RPMI8226 (cell line): ENCODE results near the gene PDZD2.

Source experiments
- DNase-seq: peaks from one replicate; pipeline ENCODE4 v3.0.0-alpha.2; 2015

The PDZD2 gene

DNA sequence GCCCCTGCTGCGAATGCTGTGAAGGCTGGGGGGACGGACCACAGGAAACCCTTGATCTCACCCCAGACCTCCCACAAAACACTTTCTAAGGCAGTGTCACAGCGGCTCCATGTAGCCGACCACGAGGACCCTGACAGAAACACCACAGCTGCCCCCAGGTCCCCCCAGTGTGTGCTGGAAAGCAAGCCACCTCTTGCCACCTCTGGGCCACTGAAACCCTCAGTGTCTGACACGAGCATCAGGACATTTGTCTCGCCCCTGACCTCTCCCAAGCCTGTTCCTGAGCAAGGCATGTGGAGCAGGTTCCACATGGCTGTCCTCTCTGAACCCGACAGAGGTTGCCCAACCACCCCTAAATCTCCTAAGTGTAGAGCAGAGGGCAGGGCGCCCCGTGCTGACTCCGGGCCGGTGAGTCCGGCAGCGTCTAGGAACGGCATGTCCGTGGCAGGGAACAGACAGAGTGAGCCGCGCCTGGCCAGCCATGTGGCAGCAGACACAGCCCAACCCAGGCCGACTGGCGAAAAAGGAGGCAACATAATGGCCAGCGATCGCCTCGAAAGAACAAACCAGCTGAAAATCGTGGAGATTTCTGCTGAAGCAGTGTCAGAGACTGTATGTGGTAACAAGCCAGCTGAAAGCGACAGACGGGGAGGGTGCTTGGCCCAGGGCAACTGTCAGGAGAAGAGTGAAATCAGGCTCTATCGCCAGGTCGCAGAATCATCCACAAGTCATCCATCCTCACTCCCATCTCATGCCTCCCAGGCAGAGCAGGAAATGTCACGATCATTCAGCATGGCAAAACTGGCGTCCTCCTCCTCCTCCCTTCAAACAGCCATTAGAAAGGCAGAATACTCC, 450.4 kb downstream of the PDZD2 start:
- no peak for DNase-seq

- no peak for DNase-seq
Observed at GRCh38 chr5:32090026-32090754, 451.3 kb downstream of the PDZD2 start.

GRCh38 chr5:32090755-32091128, 451.8 kb downstream of the PDZD2 start:
- DNase-seq, result no peak

- peak; percentile 65 for DNase-seq
Observed at GRCh38 chr5:32092938-32093812, 454.2 kb downstream of the PDZD2 start.

DNA sequence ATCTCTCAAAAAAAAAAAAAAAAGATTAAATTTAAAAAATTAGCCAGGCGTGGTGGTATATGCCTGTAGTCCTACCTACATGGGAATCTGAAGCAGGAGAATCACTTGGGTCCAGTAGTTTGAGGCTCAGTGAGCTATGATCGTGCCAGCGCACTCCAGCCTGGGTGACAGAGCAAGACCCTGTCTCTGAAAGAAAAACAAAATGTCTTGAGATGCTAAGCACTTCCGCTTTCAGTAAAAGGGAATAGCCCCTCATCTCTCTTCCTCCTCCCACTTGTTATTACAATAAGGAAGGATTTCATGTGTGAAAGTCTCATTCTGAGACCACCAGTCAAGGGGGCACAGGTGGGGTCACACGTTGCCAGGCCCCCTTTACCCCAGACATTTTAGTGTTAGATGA, 455.8 kb downstream of the PDZD2 start:
- DNase-seq, result no peak

GRCh38 chr5:32095261-32095671, 456.3 kb downstream of the PDZD2 start:
- DNase-seq, result no peak

DNA sequence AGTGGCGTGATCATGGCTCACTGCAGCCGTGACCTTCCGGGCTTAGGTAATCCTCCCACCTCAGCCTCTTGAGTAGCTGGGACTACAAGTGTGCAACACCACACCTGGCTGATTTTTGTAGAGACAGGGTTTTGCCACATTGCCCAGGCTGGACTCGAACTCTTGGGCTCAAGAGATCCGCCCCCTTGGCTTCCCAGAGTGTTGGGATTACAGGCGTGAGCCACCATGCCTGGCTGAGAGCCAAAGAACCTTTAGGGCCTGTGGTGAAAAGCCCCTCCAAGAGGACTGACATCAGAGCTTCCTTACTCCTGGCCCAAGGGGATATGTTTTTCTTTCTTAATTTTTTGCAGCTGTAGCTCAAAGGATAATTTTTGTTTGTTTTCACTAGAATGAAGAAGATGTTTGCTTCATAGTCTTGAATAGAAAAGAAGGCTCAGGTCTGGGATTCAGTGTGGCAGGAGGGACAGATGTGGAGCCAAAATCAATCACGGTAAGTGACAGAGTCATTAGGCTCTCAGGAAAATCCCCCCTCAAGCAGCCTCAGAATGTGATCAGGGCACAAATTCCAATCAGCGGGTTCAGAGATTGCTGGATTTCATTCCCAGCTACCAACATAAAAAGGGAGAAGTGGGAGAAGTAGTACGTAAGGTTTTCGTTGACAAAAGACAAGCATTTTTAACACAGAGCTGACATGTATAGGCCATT, 458.1 kb downstream of the PDZD2 start:
- DNase-seq, result no peak

DNA sequence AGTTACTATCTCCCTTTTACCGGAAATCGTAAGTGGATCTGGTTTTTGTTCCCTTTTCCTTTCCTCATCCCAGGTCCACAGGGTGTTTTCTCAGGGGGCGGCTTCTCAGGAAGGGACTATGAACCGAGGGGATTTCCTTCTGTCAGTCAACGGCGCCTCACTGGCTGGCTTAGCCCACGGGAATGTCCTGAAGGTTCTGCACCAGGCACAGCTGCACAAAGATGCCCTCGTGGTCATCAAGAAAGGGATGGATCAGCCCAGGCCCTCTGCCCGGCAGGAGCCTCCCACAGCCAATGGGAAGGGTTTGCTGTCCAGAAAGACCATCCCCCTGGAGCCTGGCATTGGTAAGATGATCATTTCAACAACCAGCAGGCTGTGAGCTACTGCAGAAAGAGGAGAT, 459.4 kb downstream of the PDZD2 start:
- no peak for DNase-seq

GRCh38 chr5:32098890-32099310, 460.0 kb downstream of the PDZD2 start:
- DNase-seq, result no peak

GRCh38 chr5:32099486-32100035, 460.6 kb downstream of the PDZD2 start:
- DNase-seq, result no peak

DNA sequence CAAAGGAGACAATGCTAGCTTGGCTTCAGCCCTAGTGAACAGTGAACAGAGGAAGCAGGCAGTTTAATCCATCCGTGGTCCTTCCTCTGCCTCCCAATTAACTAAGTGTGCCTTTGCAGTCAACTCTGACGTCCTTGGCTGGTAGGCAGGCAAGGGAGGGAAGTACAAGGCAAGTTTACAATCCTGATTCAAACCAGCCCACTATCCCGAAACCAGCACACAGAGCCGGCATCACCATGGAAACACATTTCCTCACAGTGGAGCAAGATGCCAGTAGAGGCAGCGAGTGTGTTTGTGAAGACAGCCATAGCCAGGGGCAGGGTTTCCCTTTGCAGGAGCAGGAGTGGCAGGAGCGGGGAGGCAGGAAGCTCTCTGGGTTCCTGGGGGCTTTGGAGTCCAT, 461.3 kb downstream of the PDZD2 start:
- DNase-seq, result no peak

- DNase-seq, result no peak
Observed at GRCh38 chr5:32100691-32101302, 461.9 kb downstream of the PDZD2 start.

GRCh38 chr5:32102254-32102986, 463.5 kb downstream of the PDZD2 start:
- DNase-seq, result no peak

- DNase-seq, result no peak
Observed at GRCh38 chr5:32103521-32103920, 464.6 kb downstream of the PDZD2 start.

DNA sequence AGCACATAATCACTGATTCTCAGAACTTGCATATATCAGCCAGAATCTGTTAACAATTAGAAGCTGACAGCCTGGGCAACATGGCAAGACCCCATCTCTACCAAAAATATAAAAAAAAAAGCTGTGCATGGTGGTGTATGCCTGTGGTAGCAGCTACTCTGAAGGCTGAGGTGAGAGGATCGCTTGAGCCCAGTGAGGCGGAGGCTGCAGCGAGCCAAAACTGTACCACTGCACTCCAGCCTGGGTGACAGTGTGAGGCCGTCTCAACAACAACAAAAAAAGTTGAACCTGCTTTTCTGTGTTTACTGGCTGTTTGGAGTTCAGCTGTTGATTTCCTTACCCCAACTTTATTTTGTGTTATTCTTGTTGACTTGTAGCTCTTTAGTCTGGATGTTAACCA, 468.4 kb downstream of the PDZD2 start:
- no peak for DNase-seq

DNA sequence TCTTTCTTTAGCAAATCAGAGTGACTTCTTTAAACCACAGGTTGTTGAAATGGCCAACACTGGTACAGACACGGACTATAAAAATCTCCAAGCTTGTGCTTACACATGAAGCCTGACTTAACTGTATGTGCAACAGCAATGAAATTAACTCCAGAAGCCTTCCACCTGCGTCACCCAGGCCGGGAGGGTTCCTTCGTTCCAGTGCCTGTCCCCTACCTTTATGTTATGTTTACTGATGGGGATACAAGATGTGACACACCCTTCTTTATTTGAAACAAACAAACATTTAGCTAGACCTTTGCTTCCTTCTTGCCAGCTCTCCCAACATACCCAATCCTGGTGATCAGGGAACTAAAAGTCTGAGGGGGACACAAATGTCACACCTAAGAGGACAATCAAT, 469.2 kb downstream of the PDZD2 start:
- DNase-seq, result no peak

- no peak for DNase-seq
Observed at GRCh38 chr5:32109236-32109635, 470.3 kb downstream of the PDZD2 start.

DNA sequence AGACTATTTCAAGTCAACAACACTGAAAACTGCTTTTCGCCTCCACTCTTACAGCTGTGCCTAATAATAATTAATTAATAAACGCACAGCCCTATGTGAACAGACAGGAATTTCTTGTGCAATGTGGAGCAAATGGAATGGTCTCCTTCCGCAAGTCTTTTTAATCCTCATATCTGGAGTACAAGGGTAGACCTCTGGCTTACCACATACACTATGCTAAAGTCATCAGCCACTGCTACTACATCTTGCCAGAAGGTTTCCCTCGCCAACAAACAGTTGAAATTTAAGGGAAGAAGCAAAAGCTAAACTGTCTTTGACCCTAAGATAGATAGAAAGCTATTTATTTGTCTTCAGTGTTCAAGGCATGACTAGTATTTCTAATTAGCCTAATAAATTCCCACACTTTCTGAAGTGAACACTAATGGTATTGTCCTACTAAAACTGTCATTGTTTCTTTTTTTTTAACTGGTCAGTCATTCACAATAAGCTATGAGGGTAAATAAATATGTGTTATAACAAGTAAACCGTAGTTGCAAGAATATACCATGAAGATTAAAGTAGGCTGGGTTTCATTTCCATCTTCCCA, 471.3 kb downstream of the PDZD2 start:
- DNase-seq, result no peak

- no peak for DNase-seq
Observed at GRCh38 chr5:32115985-32116384, 477.1 kb downstream of the PDZD2 start.

GRCh38 chr5:32116574-32117313, 477.8 kb downstream of the PDZD2 start:
- no peak for DNase-seq
